ENCODE measurements around the gene DIP2C.

The DIP2C gene

GRCh38 chr10:406976-407375, 282.5 kb downstream of the DIP2C start:
- TF ChIP-seq CTCF (conservative IDR thresholded peaks at IDR 0.05; ENCODE audit: low read length) (no peak), EZH2phosphoT487 (IDR thresholded peaks at IDR 0.05; ENCODE audit: borderline replicate concordance) (no peak)
- no peak overlapping the region for H3K4me3 ChIP-seq (ENCODE audit: low read length, poor library complexity, severe bottlenecking)
- H3K9me3 ChIP-seq (ENCODE audit: insufficient read depth, low read depth, low read length): no peaks in the 10 kb centered on the region
- no peaks in the 10 kb centered on the region for H3K9me2 ChIP-seq (replicated peaks; ENCODE audit: low read depth, low read length)
- no peak overlapping the region for H3K4me2 ChIP-seq (ENCODE audit: low read depth, low read length, poor library complexity, severe bottlenecking)
- H3K79me2 ChIP-seq (ENCODE audit: insufficient read depth, low read length): no peaks in the 10 kb centered on the region
- no peak overlapping the region for H2AFZ ChIP-seq (ENCODE audit: low read length)
- no peaks in the 10 kb centered on the region for H3K4me1 ChIP-seq (ENCODE audit: insufficient read depth, low read length, poor library complexity, severe bottlenecking)
- no peaks in the 10 kb centered on the region for H3K27me3 ChIP-seq (ENCODE audit: insufficient read depth, low read length, poor library complexity, severe bottlenecking)
- no peak overlapping the region for H3K9ac ChIP-seq (ENCODE audit: low read depth, low read length, poor library complexity, severe bottlenecking)
- no peaks in the 10 kb centered on the region for H4K20me1 ChIP-seq (ENCODE audit: insufficient read depth, low read length, poor library complexity, severe bottlenecking)
- no peaks in the 10 kb centered on the region for H3F3A ChIP-seq (ENCODE audit: low read depth)
- H3K36me3 ChIP-seq (ENCODE audit: insufficient read depth, low read length): no peaks in the 10 kb centered on the region

DNA sequence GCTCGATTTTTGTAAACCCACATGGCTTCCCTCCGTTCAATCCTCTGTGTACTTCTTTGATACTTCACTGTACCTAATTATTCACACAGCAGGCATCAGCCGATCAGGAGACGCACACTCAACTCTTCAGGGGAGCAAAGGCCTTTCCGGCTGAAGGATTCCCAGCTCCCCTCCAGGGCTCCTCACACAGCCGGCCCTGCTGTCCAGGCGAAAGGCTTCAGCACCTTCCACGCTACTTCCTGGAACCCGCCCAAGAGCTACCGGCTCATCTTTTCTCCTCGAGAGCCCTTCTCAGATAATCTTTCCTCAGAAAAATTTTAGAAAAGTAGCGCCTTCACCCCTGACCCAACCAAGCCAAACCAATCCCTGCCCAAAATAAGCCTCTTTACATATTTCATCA, 283.8 kb downstream of the DIP2C start:
- Histone ChIP-seq H3K4me2 (ENCODE audit: low read depth, low read length, poor library complexity, severe bottlenecking) (no peak overlapping the region), H3K79me2 (ENCODE audit: insufficient read depth, low read length) (no peaks in the 10 kb centered on the region), H3K4me1 (ENCODE audit: insufficient read depth, low read length, poor library complexity, severe bottlenecking) (no peaks in the 10 kb centered on the region), H3K9ac (ENCODE audit: low read depth, low read length, poor library complexity, severe bottlenecking) (no peak overlapping the region), H3K4me3 (ENCODE audit: low read length, poor library complexity, severe bottlenecking) (no peak overlapping the region), H3K27me3 (ENCODE audit: insufficient read depth, low read length, poor library complexity, severe bottlenecking) (no peaks in the 10 kb centered on the region), H3K9me2 (replicated peaks; ENCODE audit: low read depth, low read length) (no peaks in the 10 kb centered on the region), H3K9me3 (ENCODE audit: insufficient read depth, low read depth, low read length) (no peaks in the 10 kb centered on the region), H4K20me1 (ENCODE audit: insufficient read depth, low read length, poor library complexity, severe bottlenecking) (no peaks in the 10 kb centered on the region), H2AFZ (ENCODE audit: low read length) (no peak overlapping the region), H3K36me3 (ENCODE audit: insufficient read depth, low read length) (no peaks in the 10 kb centered on the region), H3F3A (ENCODE audit: low read depth) (no peaks in the 10 kb centered on the region)
- TF ChIP-seq CTCF (conservative IDR thresholded peaks at IDR 0.05; ENCODE audit: low read length) (no peak), EZH2phosphoT487 (IDR thresholded peaks at IDR 0.05; ENCODE audit: borderline replicate concordance) (no peak)

DNA sequence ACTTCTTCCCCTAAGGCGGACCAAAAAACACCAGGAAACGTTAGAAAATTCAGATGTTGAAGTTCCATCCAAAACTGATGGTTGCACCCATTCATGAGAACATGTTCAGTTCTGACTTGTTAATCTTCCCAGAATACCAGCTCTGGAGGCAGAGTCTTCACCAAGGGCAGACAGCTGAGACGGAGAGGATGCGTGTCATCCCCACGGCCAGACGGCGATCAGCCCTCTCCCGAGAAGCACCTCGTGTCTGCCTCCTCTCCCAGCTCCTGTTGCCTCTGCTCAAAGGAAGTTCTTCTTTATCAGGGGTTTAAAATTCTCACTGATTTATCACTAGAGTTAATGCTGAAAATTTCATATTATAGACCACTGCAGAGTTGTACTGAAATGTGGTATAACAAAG, 284.5 kb downstream of the DIP2C start:
- no peaks in the 10 kb centered on the region for H3F3A ChIP-seq (ENCODE audit: low read depth)
- no peak overlapping the region for H3K9ac ChIP-seq (ENCODE audit: low read depth, low read length, poor library complexity, severe bottlenecking)
- H3K36me3 ChIP-seq (ENCODE audit: insufficient read depth, low read length): no peaks in the 10 kb centered on the region
- H3K27me3 ChIP-seq (ENCODE audit: insufficient read depth, low read length, poor library complexity, severe bottlenecking): no peaks in the 10 kb centered on the region
- H2AFZ ChIP-seq (ENCODE audit: low read length): no peak overlapping the region
- no peak overlapping the region for H3K4me3 ChIP-seq (ENCODE audit: low read length, poor library complexity, severe bottlenecking)
- H4K20me1 ChIP-seq (ENCODE audit: insufficient read depth, low read length, poor library complexity, severe bottlenecking): no peaks in the 10 kb centered on the region
- no peak overlapping the region for H3K4me2 ChIP-seq (ENCODE audit: low read depth, low read length, poor library complexity, severe bottlenecking)
- no peaks in the 10 kb centered on the region for H3K9me3 ChIP-seq (ENCODE audit: insufficient read depth, low read depth, low read length)
- no peaks in the 10 kb centered on the region for H3K4me1 ChIP-seq (ENCODE audit: insufficient read depth, low read length, poor library complexity, severe bottlenecking)
- H3K9me2 ChIP-seq (replicated peaks; ENCODE audit: low read depth, low read length): no peaks in the 10 kb centered on the region
- no peaks in the 10 kb centered on the region for H3K79me2 ChIP-seq (ENCODE audit: insufficient read depth, low read length)
- TF ChIP-seq CTCF (conservative IDR thresholded peaks at IDR 0.05; ENCODE audit: low read length): no peak
- no peak for TF ChIP-seq EZH2phosphoT487 (IDR thresholded peaks at IDR 0.05; ENCODE audit: borderline replicate concordance)

Data from Loucy (cell line).